B cell (primary cell): ENCODE data around the gene STAC.

Experiments
- EZH2 ChIP-seq: IDR thresholded peaks from 2 replicates; pipeline ENCODE4 v1.6.1; 2012; ENCODE audit warnings: borderline replicate concordance, low read depth, mild to moderate bottlenecking, moderate library complexity, low read length; ENCODE audit not compliant: insufficient read depth, poor library complexity, severe bottlenecking
- TF ChIP-seq, protein P1 (sequence below): fragments of 200-600 bp; IDR thresholded peaks from one replicate; pipeline ENCODE4 v1.8.0; 2022; ENCODE audit warnings: antibody characterized with exemption, mild to moderate bottlenecking

DNA sequence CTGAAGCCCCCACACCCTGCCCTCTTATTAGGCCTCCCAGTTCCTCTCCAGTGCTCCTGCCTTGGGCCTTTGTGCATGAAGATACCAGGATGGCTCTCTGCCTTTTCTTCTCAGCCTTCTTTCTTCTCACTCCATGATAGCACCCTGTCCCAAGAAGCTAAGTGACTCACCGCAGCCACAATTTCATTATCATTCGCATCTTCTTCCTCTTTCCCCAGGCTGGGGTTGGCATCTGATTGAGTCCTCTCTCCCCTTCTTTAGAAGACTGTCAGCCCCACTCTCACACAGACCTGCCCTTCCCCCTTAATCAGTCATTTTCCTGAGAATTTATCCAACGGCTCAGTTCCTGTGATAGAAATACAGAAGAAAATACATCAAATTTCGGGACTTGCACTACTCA is 102.0 kb downstream of the STAC start:
- TF ChIP-seq, protein P1, sequence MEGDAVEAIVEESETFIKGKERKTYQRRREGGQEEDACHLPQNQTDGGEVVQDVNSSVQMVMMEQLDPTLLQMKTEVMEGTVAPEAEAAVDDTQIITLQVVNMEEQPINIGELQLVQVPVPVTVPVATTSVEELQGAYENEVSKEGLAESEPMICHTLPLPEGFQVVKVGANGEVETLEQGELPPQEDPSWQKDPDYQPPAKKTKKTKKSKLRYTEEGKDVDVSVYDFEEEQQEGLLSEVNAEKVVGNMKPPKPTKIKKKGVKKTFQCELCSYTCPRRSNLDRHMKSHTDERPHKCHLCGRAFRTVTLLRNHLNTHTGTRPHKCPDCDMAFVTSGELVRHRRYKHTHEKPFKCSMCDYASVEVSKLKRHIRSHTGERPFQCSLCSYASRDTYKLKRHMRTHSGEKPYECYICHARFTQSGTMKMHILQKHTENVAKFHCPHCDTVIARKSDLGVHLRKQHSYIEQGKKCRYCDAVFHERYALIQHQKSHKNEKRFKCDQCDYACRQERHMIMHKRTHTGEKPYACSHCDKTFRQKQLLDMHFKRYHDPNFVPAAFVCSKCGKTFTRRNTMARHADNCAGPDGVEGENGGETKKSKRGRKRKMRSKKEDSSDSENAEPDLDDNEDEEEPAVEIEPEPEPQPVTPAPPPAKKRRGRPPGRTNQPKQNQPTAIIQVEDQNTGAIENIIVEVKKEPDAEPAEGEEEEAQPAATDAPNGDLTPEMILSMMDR: no peak
- no peak for TF ChIP-seq EZH2
